Hematopoietic multipotent progenitor cell (in vitro differentiated cells): ENCODE measurements around the gene SPATA46. TPM values are rescaled to one million over a fixed set of nuclear protein-coding genes. Genes with fewer than 3 reads are reported as not detected.

Source experiments
- DNase-seq, 3 donors: peaks; one replicate each; pipeline ENCODE4 v3.0.0-alpha.2; 2011 to 2015; ENCODE audit warnings: low read depth in 2 of 3, low spot score in 2 of 3
- total RNA-seq: library from RNA; depleted of rRNA; stranded (reverse); fragments of >200 nt; gene quantifications from one replicate; pipeline ENCODE4 v1.2.3, GENCODE V29; 2012

SPATA46 gene
- total RNA-seq, 1 donor: not detected

DNA sequence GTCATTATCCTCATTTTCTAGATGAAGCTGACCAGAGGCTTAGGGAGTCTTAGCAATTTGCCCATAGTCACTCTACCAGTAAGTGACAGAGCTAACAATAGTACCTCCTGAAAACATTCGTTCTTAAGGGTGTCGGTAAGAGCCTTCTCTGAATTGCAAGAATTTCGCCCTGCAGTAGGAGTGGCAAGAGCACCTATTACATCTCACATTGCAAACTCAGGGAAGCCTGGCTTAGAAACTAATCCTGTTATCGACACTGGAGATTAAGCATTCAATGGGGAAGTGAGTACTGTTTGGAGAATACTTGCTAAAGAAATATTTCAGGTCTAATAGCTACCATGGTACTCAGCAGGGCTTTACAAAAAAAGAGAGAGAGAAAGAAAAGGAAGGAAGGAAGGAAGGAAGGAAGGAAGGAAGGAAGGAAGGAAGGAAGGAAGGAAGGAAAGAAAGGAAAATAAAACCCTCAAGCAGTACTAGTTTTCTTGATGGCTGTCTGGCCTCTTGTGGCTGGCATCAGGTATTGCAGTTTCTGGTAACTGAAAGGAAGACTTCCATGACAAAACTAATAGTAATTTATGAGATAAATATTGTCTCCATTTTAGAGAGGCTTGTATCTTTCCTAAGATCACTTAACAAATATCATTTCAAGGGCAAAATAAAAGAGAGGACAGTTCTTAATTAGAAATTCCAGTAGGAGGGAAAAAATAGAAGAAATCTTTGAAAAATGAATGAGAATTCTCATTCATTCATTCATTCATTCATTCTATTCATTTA is 15.3 kb upstream of the SPATA46 start:
- DNase-seq: peak in 2 of 3 donors; percentile 48 to 74

GRCh38 chr1:162390396-162391185 is 13.9 kb upstream of the SPATA46 start:
- no peak for DNase-seq

- DNase-seq: no peak
These were observed 13.3 kb upstream of the SPATA46 start for GRCh38 chr1:162389971-162390370.

DNA sequence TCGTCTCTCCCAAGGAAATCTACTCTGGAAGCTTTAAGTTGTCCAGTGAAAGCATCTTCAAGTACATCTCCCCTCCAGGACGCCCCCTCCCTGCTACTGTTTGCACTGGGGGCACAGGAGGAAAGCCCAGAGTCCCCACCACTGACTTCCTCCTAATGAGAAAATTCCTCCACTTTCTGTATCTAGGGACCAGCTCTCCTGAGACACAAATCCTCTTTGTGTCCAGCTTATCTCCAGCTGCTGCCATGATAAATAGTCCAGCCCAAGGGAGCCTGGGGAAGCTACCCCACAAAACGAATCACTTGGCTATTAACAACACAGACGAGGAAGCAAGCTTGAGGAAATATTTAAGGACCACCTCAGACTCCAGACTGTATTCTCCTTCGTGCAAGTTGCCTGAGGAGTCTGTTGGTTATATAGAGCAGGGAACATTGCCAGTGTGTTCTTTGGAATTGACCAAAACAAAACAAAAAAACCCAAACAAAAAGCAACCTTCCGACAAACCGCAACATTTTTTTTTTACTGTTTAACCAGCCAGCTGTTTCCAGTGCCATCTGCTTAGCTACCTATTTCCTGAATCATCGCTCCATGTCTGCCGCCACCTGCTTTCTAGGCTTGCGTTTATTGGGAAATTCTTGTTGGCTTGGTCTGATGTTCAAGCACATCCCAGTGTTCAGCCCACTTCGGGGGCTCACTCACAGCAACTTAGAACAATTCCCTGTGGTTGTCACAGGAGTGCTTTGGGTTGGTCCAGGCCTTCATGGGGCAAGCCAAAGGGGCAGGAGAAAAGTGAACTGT is 12.6 kb upstream of the SPATA46 start:
- peak in 1 of 3 donors; percentile 61 for DNase-seq

DNA sequence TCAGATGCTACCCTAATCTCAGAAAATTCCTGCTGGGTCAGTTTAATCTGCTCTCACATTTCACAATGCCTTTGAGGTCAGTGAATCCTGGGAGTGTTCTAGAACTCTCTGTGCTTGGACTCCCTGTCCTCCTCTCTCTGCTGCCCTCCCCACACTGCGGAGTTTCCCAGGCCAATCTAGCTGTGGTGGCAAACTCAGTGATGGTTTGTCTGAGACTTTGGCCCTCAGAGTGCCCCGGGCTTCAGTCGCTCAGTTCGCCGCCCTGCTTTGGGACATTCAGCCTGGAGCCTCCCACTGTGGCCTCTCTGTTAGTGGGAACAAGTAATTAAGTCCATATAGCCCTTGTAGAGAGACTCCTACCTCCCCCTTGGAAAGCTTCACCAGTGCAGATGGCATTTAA is 12.0 kb upstream of the SPATA46 start:
- DNase-seq: no peak

DNA sequence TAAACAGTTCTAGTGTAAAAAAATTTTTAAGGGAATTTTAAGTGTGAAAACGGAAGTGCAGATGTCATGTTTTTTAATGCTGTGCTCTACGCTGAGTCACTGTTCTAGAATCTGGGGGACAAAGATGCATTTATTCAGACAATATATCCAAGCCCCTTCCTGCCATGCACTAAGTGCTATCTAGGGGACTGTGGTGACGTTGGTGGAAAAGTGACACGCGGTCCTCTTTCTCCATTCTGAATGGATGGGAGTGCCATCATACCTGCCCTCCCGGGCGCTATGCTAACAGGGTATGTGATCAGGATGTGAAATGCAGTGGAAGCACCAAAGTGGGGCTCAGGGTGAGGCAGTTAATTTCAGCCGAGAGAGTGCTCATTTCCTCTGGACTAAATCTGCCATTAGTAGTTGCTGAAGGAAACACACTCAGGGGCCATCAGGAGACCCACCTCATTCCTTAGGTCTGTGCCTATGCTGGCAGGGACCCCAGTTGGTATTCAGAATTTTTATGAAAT is 11.5 kb upstream of the SPATA46 start:
- no peak for DNase-seq

GRCh38 chr1:162387226-162388082 is 10.8 kb upstream of the SPATA46 start:
- DNase-seq: no peak

DNA sequence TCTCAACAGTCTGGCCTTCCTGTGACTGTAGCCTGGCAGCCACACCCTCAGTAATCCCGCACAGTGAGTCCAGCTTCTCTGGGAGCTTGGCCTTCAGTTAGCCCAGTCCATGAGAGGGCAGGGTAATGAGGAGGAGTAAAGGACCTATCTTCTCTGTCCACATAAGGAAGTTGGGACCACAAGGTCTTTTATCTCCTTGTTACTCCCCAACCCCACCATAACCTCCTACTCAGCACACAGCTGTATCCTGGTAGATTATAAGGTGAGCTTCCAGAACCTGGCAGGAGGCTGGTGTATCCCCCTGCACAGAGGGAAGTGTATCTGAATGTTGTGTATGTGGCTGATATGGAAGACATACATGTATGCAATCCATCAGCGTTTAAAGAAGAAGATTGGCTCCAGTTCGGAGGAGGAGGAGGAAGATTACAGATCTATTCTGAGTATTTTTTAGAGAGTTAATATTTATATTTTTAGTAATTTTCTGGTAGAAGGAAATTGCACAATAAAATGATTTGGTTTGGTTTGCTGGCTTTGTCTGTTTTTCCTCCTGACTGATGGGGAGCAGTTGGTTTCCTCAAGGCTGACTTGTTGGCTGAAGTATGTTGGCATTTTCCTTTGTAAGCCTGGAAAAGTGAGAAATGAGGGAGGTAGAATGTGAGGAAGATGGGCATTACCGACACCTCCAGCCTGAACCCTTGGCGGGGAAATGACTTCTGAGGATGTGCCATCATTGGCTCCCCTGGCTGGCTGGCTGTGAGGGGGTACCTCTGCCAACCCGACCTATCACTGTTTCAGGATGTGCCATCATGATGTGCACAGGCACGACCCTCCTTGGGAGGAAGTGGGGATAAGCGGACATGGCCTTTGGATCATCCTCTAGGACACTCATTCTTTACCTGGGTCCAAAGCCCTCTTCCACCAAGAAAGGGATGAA is 9.9 kb upstream of the SPATA46 start:
- peak in 1 of 3 donors; percentile 36 for DNase-seq

GRCh38 chr1:162385702-162386101 is 9.0 kb upstream of the SPATA46 start:
- no peak for DNase-seq

DNA sequence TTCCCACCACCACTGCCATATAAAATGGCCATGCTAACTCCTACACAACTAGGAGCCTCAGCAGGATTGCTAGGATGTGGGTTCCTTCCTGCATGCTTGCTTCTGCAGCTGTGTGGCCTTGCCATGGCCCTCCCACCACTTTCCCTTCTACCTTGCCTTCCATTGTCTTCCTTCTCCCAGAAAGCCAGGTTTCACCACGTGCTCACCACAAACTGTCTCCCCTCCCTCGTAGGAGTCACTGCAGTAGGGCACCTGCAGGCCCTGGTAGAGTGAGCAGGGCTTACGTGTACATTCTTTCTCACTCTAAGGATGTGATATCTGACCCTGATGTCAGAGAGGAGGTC is 8.6 kb upstream of the SPATA46 start:
- no peak for DNase-seq

DNA sequence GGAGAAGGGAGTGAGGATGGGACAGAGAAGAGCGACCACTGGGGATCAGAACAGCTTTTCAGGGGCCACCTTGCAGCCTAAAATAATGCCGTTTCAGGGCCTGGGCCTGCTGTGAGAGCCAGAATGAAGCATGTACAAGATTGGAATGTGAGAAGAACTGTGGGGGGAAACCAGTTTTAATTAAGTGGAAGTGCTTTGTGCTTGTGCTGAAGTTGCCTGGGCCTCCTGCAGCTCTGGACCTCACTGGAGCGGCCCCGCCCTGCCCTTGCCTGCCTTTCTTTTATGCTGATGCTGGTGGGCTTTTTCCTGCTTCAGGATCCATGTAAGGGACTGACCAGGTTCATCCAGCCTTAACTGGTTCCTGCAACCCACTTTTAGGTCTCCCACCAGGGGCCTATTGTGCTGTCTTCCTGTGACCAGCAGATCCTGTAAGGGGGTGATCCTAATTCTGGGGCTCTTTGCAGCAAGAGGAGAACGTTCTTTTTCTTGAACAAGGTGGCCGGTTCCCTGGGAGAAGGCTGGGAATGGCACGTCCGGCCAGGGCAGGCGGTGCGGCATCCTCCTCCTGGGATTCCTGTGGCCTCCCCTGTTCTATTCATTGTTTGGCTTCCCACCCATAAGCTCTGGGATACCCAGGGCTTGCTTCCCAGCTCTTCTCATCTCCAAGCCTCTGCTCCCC is 8.1 kb upstream of the SPATA46 start:
- no peak for DNase-seq

- no peak for DNase-seq
These were observed 7.5 kb upstream of the SPATA46 start for GRCh38 chr1:162384116-162384515.

DNA sequence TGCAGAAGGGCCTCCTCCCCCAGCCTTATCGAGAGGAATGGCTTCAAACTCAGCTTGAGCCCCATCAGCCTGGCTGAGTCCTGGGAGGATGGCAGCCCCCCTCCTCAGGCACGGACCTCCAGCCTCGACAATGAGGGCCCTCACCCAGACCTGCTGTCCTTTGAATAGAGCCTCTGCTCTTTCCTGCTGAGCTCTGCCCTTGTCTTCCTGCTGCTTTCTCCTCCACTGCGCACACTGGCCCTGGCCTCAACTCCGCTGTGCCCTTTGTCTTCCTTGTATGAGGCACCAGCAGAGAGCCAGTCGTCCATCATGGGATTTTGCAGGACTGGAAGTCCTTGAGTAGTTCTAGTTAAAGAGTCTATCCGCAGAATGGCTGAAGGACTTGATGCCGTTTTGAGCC is 6.9 kb upstream of the SPATA46 start:
- DNase-seq: no peak

GRCh38 chr1:162383091-162383490 is 6.4 kb upstream of the SPATA46 start:
- no peak for DNase-seq

DNA sequence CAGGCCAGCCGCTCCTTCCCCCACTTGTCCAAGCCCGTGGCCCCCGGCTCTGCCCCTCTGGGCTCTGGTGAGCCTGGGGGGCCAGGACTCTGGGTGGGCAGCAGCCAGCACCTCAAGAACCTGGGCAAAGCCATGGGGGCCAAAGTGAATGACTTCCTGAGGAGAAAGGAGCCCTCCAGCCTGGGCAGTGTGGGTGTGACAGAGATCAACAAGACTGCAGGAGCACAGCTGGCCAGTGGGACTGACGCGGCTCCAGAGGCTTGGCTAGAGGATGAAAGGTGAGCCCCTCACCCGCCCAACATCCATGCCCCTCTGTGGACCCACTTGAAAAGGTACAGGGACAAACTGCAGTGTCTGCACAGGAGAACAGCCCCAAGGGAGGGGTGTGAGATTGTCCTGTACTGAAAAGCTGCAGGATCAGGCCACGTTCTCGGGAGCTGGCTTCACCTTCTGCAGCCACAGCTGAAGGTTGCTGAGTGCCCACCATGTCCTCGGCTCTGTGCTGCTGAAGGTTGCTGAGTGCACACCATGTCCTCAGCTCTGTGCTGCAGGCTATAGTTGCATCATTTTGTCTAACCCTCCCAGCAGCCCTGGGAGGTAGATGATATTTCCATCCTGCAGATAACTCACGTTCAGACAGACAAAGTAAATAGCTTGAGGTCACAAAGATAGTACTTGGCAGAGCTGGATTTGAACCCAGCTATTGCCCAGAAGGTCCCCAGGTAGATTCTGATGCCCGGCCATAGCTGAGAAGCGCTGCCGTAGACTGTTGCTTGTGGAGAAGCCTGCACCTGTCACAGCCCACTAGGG is 5.5 kb upstream of the SPATA46 start:
- no peak for DNase-seq

DNA sequence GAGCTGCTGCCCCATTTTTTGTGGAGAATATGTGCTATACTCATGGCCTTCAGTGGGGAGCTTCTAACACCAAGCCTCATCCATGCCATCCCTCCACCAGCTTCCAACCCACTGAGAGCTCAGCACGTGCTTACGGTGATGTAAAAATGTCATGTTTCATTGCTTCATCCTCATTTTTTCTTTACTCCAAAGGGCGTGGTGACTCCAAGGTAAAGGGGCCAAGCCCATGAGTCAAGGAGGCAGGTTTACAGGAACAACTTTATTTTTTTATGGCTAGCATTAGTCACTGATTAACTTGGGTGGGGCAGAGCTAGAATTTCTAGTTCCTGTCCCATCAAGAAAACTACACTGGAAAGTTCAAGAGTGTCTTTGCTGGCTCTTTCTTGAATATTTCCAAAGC is 4.7 kb upstream of the SPATA46 start, which contains the start of gene C1orf226:
TSS of gene C1orf226 (plus strand) at position 346 of the 400 bp plus-strand sequence. CDS start 174 bp downstream, outside the sequence.
- no peak for DNase-seq

- DNase-seq: no peak
These were observed 3.6 kb upstream of the SPATA46 start for GRCh38 chr1:162380061-162380846.
